HepG2 (cell line): Measurements from ENCODE around the gene PFKP. TPM values are rescaled to one million over a fixed set of nuclear protein-coding genes. Genes with fewer than 3 reads are reported as not detected.

ENCODE experiments used
- ATAC-seq: fragments of 200-7000 bp; cut with Tn5 transposase; 3 replicates; pipeline ENCODE4 v1.9.1; 2020; ENCODE audit warnings: mild to moderate bottlenecking, moderate library complexity
- BruUV-seq: library from RNA; stranded (reverse); fragments of 400-500 nt; replicated peaks from 2 replicates; lab custom pipeline; 2021; lab: Mats Ljungman, UMichigan
- CTCF ChIA-PET: fragments of 300-600 bp; formaldehyde crosslinking; extraction: SDS; loops from one replicate; lab custom pipeline; 2021; ENCODE audit warnings: low total read pairs, inconsistent platforms, low intra/inter-chr PET ratio; lab: Yijun Ruan, JAX
- POLR2A ChIA-PET: fragments of 350-600 bp; sonication (Branson Sonifier 250); formaldehyde crosslinking; loops from one replicate; lab custom pipeline; 2020; ENCODE audit warnings: antibody characterized with exemption, inconsistent platforms; lab: Yijun Ruan, JAX
- DNase-seq: peaks from one replicate; pipeline ENCODE4 v3.0.0-alpha.2; 2015; ENCODE audit warnings: low spot score
- FAIRE-seq: peaks from 3 replicates; lab custom pipeline; 2011; peaks lifted over from hg19 to GRCh38; lab: Jason Lieb, UNC
- H2AFZ ChIP-seq: one replicate; pipeline ENCODE4 v1.6.1; 2011; ENCODE audit warnings: low read length, inconsistent platforms
- H3K27ac ChIP-seq: fragments of 300-600 bp; 3 replicates; pipeline ENCODE4 v1.8.0; 2011; ENCODE audit warnings: mixed run types, mild to moderate bottlenecking, mixed read lengths, low read length, inconsistent platforms; ENCODE audit not compliant: insufficient read depth; ENCODE audit errors: extremely low read length
- H3K27me3 ChIP-seq, 2 experiments: fragments of 200-600 bp in 1 of 2; 2 replicates in 1 of 2; 3 replicates in 1 of 2; pipeline versions ENCODE4 v1.6.0 to v1.8.0; 2011; ENCODE audit warnings: low read length in 2 of 2, mild to moderate bottlenecking in 2 of 2, moderate library complexity in 2 of 2, inconsistent platforms in 1 of 2; ENCODE audit not compliant: insufficient read depth in 2 of 2, control insufficient read depth in 1 of 2
- H3K36me3 ChIP-seq, 2 experiments: fragments of 200-600 bp in 1 of 2; replicated peaks in 1 of 2; 2 replicates in 1 of 2; 3 replicates in 1 of 2; pipeline versions ENCODE4 v1.5.1 to v1.8.0; 2011; ENCODE audit warnings: low read length in 2 of 2, inconsistent platforms in 1 of 2; ENCODE audit not compliant: insufficient read depth in 2 of 2, control insufficient read depth in 1 of 2
- H3K4me1 ChIP-seq: 2 replicates; pipeline ENCODE4 v1.5.1; 2012; ENCODE audit warnings: low read length, inconsistent platforms; ENCODE audit not compliant: insufficient read depth
- H3K4me2 ChIP-seq: 2 replicates; pipeline ENCODE4 v1.6.0; 2011; ENCODE audit warnings: low read depth, low read length, inconsistent platforms
- H3K4me3 ChIP-seq, 3 experiments: fragments of 200-600 bp in 1 of 3; sonication (generic), shearing (Covaris generic) in 1 of 3; replicated peaks in 1 of 3; 2 replicates each; pipeline ENCODE4 v1.5.1; 2011 to 2016; ENCODE audit warnings: low read length in 3 of 3, inconsistent platforms in 2 of 3, low read depth in 2 of 3, mild to moderate bottlenecking in 2 of 3, control low read depth in 1 of 3, mixed read lengths in 1 of 3; ENCODE audit not compliant: insufficient read depth in 1 of 3
- H3K79me2 ChIP-seq: one replicate; pipeline ENCODE4 v1.6.1; 2011; ENCODE audit warnings: low read length, inconsistent platforms; ENCODE audit not compliant: insufficient read depth
- H3K9ac ChIP-seq: 2 replicates; pipeline ENCODE4 v1.6.0; 2011; ENCODE audit warnings: mild to moderate bottlenecking, low read depth, low read length, inconsistent platforms; ENCODE audit not compliant: insufficient read depth
- H3K9me3 ChIP-seq: 2 replicates; pipeline ENCODE4 v1.5.1; 2012; ENCODE audit warnings: mild to moderate bottlenecking, low read length
- H4K20me1 ChIP-seq: 2 replicates; pipeline ENCODE4 v1.6.0; 2011; ENCODE audit warnings: inconsistent platforms, mild to moderate bottlenecking, low read length, moderate library complexity; ENCODE audit not compliant: insufficient read depth
- AGO2 ChIP-seq: fragments of 200-400 bp; formaldehyde crosslinking; optimal IDR thresholded peaks from 2 replicates; pipeline ENCODE3; 2017; ENCODE audit warnings: mild to moderate bottlenecking, low read depth, low read length, moderate library complexity
- ELF3 ChIP-seq: IDR thresholded peaks from 2 replicates; pipeline ENCODE4 v1.6.1; 2016; ENCODE audit warnings: missing genetic modification reagents, missing compliant biosample characterization
- HNF4A ChIP-seq: sonication (generic); formaldehyde crosslinking; IDR thresholded peaks from 2 replicates; pipeline ENCODE4 v1.4.0; 2020; ENCODE audit warnings: missing genetic modification reagents
- IRF9 ChIP-seq: sonication (generic); formaldehyde crosslinking; IDR thresholded peaks from 2 replicates; pipeline ENCODE4 v1.8.0; 2022; ENCODE audit warnings: missing genetic modification reagents, mild to moderate bottlenecking, borderline replicate concordance
- KDM3A ChIP-seq: IDR thresholded peaks from 2 replicates; pipeline ENCODE4 v1.6.1; 2018; ENCODE audit warnings: low read depth, missing compliant biosample characterization
- NFKBIZ ChIP-seq: IDR thresholded peaks from 2 replicates; pipeline ENCODE4 v1.6.1; 2018; ENCODE audit warnings: missing genetic modification reagents, missing compliant biosample characterization
- SP5 ChIP-seq: IDR thresholded peaks from 2 replicates; pipeline ENCODE4 v1.6.1; 2016; ENCODE audit warnings: low read depth, borderline replicate concordance
- TBX3 ChIP-seq: fragments of 450-650 bp; IDR thresholded peaks from 2 replicates; pipeline ENCODE4 v1.6.1; 2017; ENCODE audit warnings: antibody characterized with exemption, mild to moderate bottlenecking, inconsistent platforms, borderline replicate concordance
- ZNF354B ChIP-seq: sonication (generic); formaldehyde crosslinking; IDR thresholded peaks from 2 replicates; pipeline ENCODE4 v1.8.0; 2022; ENCODE audit warnings: mild to moderate bottlenecking, missing genetic modification reagents
- ZNF552 ChIP-seq: sonication (generic); formaldehyde crosslinking; IDR thresholded peaks from 2 replicates; pipeline ENCODE4 v1.9.0; 2022; ENCODE audit warnings: missing genetic modification reagents, mild to moderate bottlenecking, borderline replicate concordance
- WGBS: methylation state at CpG from one replicate; pipeline ENCODE4 v1.1.6; 2017; ENCODE audit warnings: low lambda C conversion rate; 5-methylcytosine and 5-hydroxymethylcytosine counted together
- in situ Hi-C: cut with HindIII; loops from 2 replicates; pipeline ENCODE4 v1.10.0; 2017; ENCODE audit warnings: low pct_unique_long_range_greater_than_20kb; ENCODE audit not compliant: extremely low pct_ligation_motif_present
- intact Hi-C: fragments of 100-400 bp; cut with micrococcal nuclease; formaldehyde crosslinking; loops from one replicate; pipeline ENCODE4 v1.10.0; 2022; ENCODE audit not compliant: unreplicated experiment
- polyA plus RNA-seq, 8 experiments: library from polyadenylated mRNA; depleted of rRNA in 3 of 8; stranded (reverse) in 7 of 8; unstranded in 1 of 8; fragments of >200 nt; fragmentation: Illumina TruSeq in 4 of 8; extraction: Trizol in 4 of 8; gene quantifications; 2 replicates each; pipeline versions ENCODE4 v1.2.1 to v1.2.3, GENCODE V29; 2011 to 2016; ENCODE audit warnings: low read depth in 4 of 8, missing spikeins in 1 of 8, mixed read lengths in 1 of 8; ENCODE audit not compliant: insufficient read depth in 1 of 8
- total RNA-seq, 5 experiments: library from RNA; depleted of rRNA; stranded (reverse); fragments of >200 nt; fragmentation: Illumina TruSeq; extraction: Trizol; gene quantifications; 2 replicates each; pipeline ENCODE4 v1.2.3, GENCODE V29; 2016; ENCODE audit warnings: low read depth in 1 of 5
- TF ChIP-seq, protein P1 (sequence below): sonication (generic); formaldehyde crosslinking; IDR thresholded peaks from 2 replicates; pipeline ENCODE4 v1.5.0; 2020; ENCODE audit warnings: missing genetic modification reagents

Gene PFKP
- total and polyA plus RNA-seq, 2 of the 13 experiments (the other 11 are each of a cell fraction or from before 2014, with no cell fraction given) = 0.80 to 2.4 TPM

DNA sequence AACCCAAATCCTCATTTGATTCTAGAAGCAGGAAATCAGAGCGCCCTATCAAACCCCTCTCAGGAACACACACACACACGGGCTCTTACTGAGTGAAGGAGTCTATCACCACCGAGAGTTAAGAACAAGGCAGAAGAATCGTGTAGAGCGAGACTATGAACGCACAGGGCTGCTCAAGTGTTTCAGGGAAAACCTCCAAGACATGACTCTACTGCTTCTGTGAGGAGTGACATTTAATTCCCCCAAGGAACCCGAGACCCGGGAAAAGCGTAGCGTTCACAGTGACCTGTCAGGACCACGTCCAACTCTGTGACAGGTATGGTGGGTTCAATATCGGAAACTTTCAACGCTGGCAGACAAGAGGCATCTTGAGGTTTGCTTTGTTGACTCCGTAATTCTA lies 83.6 kb downstream of the PFKP start:
- H3K9me3 ChIP-seq = no peaks in the 10 kb centered on the region
- FAIRE-seq = no peak
- no peak overlapping the region for H3K4me3 ChIP-seq
- no peaks in the 10 kb centered on the region for H3K79me2 ChIP-seq
- intact Hi-C loops (no loop called here), in situ Hi-C loops (no loop called here)
- no peak overlapping the region for H3K9ac ChIP-seq
- TF ChIP-seq IRF9 (no peak), ELF3 (CRISPR knock-in tag) (no peak)
- 98% methylated on average over 14 of the region's 14 CpGs for WGBS
- BruUV-seq = no TSS peak
- no peak for DNase-seq
- no peak overlapping the region for H3K4me2 ChIP-seq
- ChIA-PET POLR2A (no interaction called here), CTCF (no interaction called here)
- no peaks in the 10 kb centered on the region for H3K4me1 ChIP-seq
- H2AFZ ChIP-seq = no peak overlapping the region
- H3K27me3 ChIP-seq = no peaks in the 10 kb centered on the region
- no peak overlapping the region for H3K27ac ChIP-seq
- H3K36me3 ChIP-seq = peaks cover 15 to 74% of the 10 kb centered on the region in 2 experiments
- ATAC-seq = no peak
- no peaks in the 10 kb centered on the region for H4K20me1 ChIP-seq

- Histone ChIP-seq H3K9ac (no peak overlapping the region), H3K4me1 (no peaks in the 10 kb centered on the region), H3K9me3 (no peaks in the 10 kb centered on the region), H3K4me3 (no peak overlapping the region), H3K4me2 (no peak overlapping the region), H3K36me3 (peaks cover 15 to 67% of the 10 kb centered on the region in 2 experiments), H4K20me1 (no peaks in the 10 kb centered on the region), H2AFZ (no peak overlapping the region), H3K27me3 (no peaks in the 10 kb centered on the region), H3K27ac (no peak overlapping the region), H3K79me2 (no peaks in the 10 kb centered on the region)
- no peak for FAIRE-seq
- ChIA-PET CTCF (no interaction called here), POLR2A (no interaction called here)
- BruUV-seq = no TSS peak
- DNase-seq = no peak
- in situ Hi-C loops = no loop called here
- 93% methylated on average over 9 of the region's 13 CpGs for WGBS
- no peak for TF ChIP-seq HNF4A (CRISPR knock-in tag)
- TF ChIP-seq, protein P1, sequence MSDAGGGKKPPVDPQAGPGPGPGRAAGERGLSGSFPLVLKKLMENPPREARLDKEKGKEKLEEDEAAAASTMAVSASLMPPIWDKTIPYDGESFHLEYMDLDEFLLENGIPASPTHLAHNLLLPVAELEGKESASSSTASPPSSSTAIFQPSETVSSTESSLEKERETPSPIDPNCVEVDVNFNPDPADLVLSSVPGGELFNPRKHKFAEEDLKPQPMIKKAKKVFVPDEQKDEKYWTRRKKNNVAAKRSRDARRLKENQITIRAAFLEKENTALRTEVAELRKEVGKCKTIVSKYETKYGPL (CRISPR knock-in tag) = no peak
- TF ChIP-seq AGO2 = peak; percentile 26
- TF ChIP-seq NFKBIZ (CRISPR knock-in tag) = no peak
- no peak for TF ChIP-seq SP5 (CRISPR knock-in tag)
- TF ChIP-seq TBX3 = no peak
- TF ChIP-seq ZNF354B (CRISPR knock-in tag) = no peak
- no peak for TF ChIP-seq KDM3A
- TF ChIP-seq ZNF552 (CRISPR knock-in tag) = no peak
- no peak for ATAC-seq
- intact Hi-C loops = no loop called here
These were observed 84.7 kb downstream of the PFKP start for GRCh38 chr10:3151889-3152565.
